LNCaP clone FGC (cell line): ENCODE measurements around the gene PERCC1.

Source experiments
- DNase-seq: peaks from one replicate; pipeline ENCODE4 v3.0.0-alpha.2; 2011; ENCODE audit warnings: low read depth
- H3K4me3 ChIP-seq: 2 replicates; pipeline ENCODE4 v1.5.1; 2011; ENCODE audit warnings: mild to moderate bottlenecking, low read depth, low read length, control low read depth
- TF ChIP-seq, protein P1 (sequence below): IDR thresholded peaks from 2 replicates; pipeline ENCODE4 v1.5.1; 2012; ENCODE audit warnings: mild to moderate bottlenecking; ENCODE audit not compliant: control insufficient read depth, insufficient read depth; ENCODE audit errors: extremely low read depth

PERCC1 gene

GRCh38 chr16:1398351-1398750 lies 32.5 kb upstream of the PERCC1 start:
- TF ChIP-seq, protein P1, sequence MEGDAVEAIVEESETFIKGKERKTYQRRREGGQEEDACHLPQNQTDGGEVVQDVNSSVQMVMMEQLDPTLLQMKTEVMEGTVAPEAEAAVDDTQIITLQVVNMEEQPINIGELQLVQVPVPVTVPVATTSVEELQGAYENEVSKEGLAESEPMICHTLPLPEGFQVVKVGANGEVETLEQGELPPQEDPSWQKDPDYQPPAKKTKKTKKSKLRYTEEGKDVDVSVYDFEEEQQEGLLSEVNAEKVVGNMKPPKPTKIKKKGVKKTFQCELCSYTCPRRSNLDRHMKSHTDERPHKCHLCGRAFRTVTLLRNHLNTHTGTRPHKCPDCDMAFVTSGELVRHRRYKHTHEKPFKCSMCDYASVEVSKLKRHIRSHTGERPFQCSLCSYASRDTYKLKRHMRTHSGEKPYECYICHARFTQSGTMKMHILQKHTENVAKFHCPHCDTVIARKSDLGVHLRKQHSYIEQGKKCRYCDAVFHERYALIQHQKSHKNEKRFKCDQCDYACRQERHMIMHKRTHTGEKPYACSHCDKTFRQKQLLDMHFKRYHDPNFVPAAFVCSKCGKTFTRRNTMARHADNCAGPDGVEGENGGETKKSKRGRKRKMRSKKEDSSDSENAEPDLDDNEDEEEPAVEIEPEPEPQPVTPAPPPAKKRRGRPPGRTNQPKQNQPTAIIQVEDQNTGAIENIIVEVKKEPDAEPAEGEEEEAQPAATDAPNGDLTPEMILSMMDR, result no peak
- no peak overlapping the region for H3K4me3 ChIP-seq
- no peak for DNase-seq

DNA sequence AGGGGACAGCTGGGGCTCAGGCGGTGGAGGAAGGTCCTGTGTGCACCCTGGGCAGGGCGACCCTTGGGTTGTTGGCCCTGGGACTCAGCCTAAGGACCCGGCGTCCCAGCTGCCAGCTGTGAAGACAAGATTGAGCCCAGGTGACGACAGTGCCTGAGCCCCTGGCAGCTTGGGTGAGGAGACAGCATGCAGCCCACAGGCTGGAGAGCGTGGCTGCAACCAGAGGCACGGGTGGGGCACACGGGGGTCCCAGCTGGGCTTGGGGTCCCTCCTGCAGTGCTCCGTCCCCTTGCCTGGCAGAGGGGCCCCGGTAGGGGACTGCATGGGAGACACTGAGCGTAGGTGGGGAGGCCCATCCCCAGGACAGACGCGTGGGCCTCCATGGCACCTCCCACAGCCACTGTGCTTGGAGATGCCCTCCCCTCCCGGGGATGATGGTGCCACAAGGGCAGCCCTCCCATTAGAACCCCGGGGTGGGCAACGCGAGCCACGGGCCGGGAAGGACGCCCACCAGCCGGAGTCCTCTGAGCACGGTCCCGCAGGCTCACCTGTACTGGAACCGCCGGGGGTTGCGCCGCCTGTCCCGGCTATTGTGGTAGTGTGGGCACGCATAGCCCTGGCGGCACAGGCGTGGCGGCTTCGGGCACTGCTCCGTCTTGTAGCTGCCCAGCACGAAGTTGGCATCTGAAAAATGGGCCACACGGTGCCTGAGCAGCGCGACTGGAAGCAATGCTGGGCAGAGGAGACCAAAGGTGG lies 31.9 kb upstream of the PERCC1 start:
- no peak for DNase-seq
- TF ChIP-seq, protein P1, result no peak
- no peak overlapping the region for H3K4me3 ChIP-seq

DNA sequence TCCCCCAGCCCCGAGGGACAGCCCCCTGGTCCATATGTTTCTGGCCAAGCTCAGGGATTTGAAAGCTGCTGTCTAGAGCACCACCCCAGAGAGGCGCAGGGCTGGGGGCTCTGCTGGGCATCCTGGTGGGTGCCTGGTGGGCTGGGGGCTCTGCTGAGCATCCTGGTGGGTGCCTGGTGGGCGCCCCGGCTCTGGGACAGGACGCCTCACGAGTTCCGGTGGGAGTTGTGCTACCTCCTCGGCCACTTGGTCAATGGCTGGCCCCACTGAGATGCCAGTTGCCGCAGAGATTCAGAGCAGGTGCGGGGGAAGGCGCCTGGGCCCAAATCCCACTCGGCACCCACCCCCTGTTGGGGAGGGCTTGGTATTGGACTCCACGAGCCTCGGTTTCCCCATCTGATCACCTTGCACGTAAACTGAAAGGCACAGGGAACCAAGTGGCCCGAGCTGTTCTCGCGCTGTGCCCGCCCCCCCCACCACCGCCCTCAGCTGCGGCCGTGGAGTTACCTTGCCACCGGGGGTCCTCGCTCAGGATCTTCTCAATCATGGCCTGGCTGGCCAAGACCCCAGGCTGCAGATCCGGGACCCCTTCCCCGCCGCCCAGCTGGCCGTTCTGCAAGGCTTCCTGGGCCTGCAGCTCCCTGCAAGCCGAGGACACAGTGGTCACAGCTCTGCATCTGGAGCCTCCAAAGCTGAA lies 29.7 kb upstream of the PERCC1 start:
- no peak overlapping the region for H3K4me3 ChIP-seq
- TF ChIP-seq, protein P1, result no peak
- no peak for DNase-seq

GRCh38 chr16:1401758-1402154 lies 29.1 kb upstream of the PERCC1 start:
- no peak for DNase-seq
- TF ChIP-seq, protein P1, result no peak

DNA sequence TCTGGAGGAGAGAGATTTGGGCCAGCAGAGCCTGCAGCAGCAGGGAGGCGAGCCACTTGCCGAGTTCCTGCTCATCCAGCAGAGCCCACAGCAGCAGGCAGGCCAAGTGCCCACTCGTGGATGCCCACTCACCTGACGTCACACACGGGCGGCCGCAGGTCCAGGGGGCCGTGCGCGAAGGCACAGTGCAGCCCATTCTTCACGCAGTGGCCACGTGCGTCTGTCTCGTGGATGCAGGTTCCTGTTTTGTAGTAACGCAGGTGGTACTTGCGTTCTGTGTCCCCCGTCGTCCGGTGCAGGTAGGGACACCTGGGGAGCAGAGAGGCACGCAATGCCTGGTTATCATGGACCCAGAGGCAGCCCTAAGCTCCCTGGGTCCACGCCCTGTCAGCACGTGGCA lies 27.8 kb upstream of the PERCC1 start:
- no peak for DNase-seq
- TF ChIP-seq, protein P1, result no peak
- no peak overlapping the region for H3K4me3 ChIP-seq

More at GRCh38 chr16:1401758-1402154, 29.1 kb upstream of the PERCC1 start:
- no peak overlapping the region for H3K4me3 ChIP-seq

DNA sequence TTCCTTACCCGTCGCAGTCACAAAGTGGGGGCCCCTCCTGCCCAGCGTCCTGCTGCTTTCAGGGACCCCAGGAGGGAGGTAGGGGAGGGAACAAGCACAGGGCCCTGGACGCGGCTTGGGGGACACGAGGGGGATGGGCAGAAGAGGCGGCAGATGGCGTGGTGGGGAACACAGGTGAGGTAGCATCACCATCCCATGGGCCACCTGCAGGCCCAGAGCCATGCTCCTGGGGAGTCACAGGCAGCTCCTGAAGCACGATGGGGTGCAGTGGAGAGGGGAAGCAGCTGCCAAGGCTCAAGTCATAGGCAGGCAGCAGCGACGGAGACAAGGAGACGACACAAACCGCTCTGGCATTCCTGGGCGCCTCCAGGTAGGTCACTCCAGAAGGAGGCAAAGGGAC lies 27.1 kb upstream of the PERCC1 start:
- TF ChIP-seq, protein P1, result no peak
- no peak overlapping the region for H3K4me3 ChIP-seq
- DNase-seq, result no peak
